ENCODE measurements around the gene DEDD2.

DNA sequence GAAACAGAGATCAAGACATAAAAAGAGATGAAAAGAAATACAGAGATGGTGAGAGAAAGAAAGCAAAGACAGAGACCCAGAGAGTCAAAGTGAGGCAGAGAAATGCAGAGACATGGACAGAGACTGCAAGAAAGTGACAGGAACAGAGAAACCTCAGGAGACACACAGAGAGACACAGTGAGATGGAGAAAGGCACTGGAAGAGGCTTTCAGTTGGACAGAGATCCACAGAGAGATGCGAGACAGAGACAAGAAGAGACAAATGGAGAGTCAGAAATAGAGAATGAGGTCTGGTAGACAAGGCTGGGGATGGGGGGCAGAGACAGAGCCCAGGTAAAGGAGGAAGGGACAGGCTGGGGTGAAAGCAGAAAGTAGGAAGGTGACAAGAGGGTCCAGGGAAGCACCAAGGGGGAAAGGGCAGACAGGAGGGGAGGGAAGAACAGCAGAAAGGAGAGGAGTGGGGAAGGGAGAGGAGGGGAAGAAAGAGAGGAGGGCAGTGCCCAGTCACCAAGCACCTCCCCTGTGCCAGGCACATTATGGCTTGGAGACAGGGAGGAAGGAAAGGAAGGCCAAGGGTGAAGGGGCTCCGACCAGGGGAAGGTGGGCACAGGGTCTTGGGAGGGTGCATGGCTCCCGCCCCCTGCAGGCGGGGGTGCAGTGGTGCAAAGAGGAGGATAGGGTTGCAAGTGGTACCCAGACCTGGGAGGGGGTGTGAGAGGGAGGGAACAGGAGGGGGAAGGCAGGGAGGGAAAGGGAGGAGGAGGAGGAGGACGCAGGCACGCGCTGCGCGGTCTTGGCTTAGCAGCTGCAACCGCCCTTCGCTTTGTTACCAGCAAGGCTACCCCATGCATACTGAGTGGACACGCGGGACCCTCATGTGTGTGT lies 38.4 kb downstream of the DEDD2 start:
- TF ChIP-seq CTCF (IDR thresholded peaks at IDR 0.05) (no peak), POLR2A (IDR thresholded peaks at IDR 0.05) (no peak)

Data from thyroid gland (tissue), 4 donors.